ENCODE results near the gene VWDE.

The VWDE gene

DNA sequence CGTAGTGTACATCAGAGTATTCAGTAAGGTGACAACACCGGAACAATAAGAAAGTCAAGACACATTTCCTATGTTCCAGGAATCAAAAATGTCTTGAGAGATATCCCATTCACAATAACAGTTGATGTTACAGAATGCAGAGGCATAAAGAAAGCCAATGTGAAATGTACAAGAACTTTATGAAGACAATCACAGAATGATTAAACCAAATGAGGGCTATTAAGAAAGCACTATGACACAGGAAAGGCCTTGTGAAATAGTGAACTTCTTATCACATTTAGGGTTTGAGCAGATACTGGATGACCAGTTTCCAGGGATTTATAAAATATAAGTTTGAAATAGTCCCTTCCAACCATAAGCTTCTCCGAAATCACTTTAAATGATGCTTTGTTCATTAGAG is 52.7 kb downstream of the VWDE start:
- no peak overlapping the region for H3K4me3 ChIP-seq (ENCODE audit: severe bottlenecking)
- no peak overlapping the region for H3K27ac ChIP-seq (ENCODE audit: poor library complexity, severe bottlenecking)
- H3K4me1 ChIP-seq (ENCODE audit: insufficient read depth, poor library complexity, severe bottlenecking) = no peaks in the 10 kb centered on the region
- no peaks in the 10 kb centered on the region for H3K9me3 ChIP-seq (ENCODE audit: severe bottlenecking)
- TF ChIP-seq, protein P1, sequence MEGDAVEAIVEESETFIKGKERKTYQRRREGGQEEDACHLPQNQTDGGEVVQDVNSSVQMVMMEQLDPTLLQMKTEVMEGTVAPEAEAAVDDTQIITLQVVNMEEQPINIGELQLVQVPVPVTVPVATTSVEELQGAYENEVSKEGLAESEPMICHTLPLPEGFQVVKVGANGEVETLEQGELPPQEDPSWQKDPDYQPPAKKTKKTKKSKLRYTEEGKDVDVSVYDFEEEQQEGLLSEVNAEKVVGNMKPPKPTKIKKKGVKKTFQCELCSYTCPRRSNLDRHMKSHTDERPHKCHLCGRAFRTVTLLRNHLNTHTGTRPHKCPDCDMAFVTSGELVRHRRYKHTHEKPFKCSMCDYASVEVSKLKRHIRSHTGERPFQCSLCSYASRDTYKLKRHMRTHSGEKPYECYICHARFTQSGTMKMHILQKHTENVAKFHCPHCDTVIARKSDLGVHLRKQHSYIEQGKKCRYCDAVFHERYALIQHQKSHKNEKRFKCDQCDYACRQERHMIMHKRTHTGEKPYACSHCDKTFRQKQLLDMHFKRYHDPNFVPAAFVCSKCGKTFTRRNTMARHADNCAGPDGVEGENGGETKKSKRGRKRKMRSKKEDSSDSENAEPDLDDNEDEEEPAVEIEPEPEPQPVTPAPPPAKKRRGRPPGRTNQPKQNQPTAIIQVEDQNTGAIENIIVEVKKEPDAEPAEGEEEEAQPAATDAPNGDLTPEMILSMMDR (IDR thresholded peaks at IDR 0.05; ENCODE audit: poor library complexity, severe bottlenecking) = no peak
- DNase-seq (ENCODE audit: low spot score) (no peak), ATAC-seq (ENCODE audit: low read depth) (no peak)
- peaks cover 2% of the 10 kb centered on the region; the same call in 1 of the 2 replicates for H3K36me3 ChIP-seq (ENCODE audit: low read depth)
- no peaks in the 10 kb centered on the region for H3K27me3 ChIP-seq (ENCODE audit: insufficient read depth, poor library complexity, severe bottlenecking)

DNA sequence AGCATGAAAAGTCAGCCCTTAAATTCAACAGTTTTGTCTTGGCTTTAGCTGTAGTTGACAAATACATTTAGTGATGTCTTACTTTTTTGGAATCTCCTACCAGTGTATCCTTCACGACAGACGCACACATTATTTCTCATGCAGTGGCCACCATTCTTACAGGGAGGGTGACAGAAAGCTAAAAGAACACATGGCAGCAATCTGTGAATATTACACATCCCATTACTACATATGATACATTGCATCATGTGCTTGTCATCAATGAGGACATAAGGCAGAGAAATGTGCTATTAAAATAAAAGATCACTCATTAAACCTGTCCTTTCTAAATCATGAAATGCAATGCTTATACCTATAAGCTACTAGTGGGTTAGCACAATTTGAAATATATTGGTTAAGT is 66.6 kb downstream of the VWDE start:
- no peak for DNase-seq (ENCODE audit: low spot score)
- Histone ChIP-seq H3K4me1 (ENCODE audit: insufficient read depth, poor library complexity, severe bottlenecking) (no peaks in the 10 kb centered on the region), H3K36me3 (ENCODE audit: low read depth) (no peaks in the 10 kb centered on the region), H3K9me3 (ENCODE audit: severe bottlenecking) (no peaks in the 10 kb centered on the region), H3K4me3 (ENCODE audit: severe bottlenecking) (no peak overlapping the region), H3K27ac (ENCODE audit: poor library complexity, severe bottlenecking) (no peak overlapping the region), H3K27me3 (ENCODE audit: insufficient read depth, poor library complexity, severe bottlenecking) (no peaks in the 10 kb centered on the region)
- ATAC-seq (ENCODE audit: low read depth) = no peak
- TF ChIP-seq, protein P1 (IDR thresholded peaks at IDR 0.05; ENCODE audit: poor library complexity, severe bottlenecking) = no peak

DNA sequence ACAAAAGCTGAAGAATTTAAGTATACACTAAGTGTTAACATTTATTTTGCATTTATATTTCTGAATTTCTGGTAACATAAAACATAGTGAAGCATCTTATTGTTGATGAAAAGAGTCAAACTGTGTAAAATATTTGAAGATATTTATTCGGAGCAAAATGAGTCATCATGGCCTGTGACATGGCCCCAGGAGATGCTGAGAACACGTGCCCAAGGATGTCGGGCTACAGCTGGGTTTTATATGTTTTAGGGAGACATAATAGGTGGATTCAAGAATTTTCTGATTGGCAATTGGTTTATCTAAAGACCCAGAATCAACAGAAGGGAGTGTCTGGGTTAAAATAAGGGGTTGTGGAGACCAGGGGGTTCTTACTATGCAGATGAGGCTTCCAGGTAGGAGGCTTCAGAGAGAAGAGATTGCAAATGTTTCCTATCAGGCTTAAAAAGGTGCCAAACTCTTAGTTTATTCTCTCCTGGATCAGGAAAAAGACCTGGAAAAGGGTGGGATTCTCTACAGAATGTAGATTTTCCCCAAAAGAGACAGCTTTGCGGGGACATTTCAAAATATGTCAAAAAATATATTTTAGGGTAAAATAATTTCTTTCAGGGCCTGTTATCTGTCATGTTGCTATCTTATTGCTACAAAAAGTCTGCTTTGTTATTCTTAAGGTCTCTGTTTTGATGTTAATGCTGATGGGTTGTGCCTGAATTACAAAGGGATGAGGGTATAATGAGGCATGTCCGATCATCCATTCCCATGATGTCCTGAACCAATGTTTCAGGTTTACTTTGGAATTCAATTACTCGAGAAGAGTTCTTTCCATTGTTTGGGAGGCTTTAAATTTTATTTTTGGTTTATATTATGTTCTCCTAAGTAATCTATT is 74.5 kb downstream of the VWDE start:
- Histone ChIP-seq H3K36me3 (ENCODE audit: low read depth) (no peaks in the 10 kb centered on the region), H3K4me3 (ENCODE audit: severe bottlenecking) (no peak overlapping the region), H3K4me1 (ENCODE audit: insufficient read depth, poor library complexity, severe bottlenecking) (no peaks in the 10 kb centered on the region), H3K9me3 (ENCODE audit: severe bottlenecking) (no peaks in the 10 kb centered on the region), H3K27ac (ENCODE audit: poor library complexity, severe bottlenecking) (no peak overlapping the region), H3K27me3 (ENCODE audit: insufficient read depth, poor library complexity, severe bottlenecking) (no peaks in the 10 kb centered on the region)
- TF ChIP-seq, protein P1 (IDR thresholded peaks at IDR 0.05; ENCODE audit: poor library complexity, severe bottlenecking) = no peak
- ATAC-seq (ENCODE audit: low read depth) = no peak
- DNase-seq (ENCODE audit: low spot score) = no peak

DNA sequence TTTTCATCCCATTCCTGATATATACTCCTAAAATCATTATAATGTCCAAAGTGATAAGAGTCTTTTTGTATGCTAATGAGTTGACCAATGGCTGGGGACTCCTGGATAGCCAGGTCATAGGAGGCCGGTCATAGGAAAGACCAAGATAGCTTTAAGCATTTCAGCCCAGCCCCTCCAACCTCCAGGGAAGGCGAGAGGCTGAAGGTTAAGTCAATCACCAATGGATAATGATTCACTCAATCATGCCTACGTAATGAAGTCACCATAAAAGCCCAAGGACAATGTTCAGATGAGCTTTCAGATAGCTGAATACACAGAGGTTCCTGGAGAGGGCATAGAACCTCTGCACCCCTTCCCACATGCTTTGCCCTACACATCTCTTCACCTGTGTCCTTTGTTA is 75.7 kb downstream of the VWDE start:
- TF ChIP-seq, protein P1 (IDR thresholded peaks at IDR 0.05; ENCODE audit: poor library complexity, severe bottlenecking) = no peak
- no peaks in the 10 kb centered on the region for H3K27me3 ChIP-seq (ENCODE audit: insufficient read depth, poor library complexity, severe bottlenecking)

DNA sequence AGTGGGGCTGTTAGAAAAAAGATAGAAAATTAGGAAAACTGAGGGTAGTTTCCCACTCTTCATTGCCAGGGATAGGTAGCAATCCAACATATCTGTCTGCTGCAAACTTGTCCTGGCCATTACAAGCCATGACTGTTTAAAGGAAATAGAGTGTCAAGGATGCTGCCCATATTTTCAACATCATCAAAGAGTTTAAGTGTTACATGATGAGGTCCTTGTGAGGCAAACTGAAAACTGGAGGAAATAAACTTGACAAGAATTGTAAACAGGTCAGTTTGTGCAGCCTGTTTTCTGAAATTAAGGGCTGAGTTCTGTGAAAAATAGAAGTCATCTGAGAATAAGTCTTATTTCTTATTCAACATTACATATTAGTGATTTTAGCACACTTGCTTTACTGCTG is 78.0 kb downstream of the VWDE start:
- Histone ChIP-seq H3K36me3 (ENCODE audit: low read depth) (no peaks in the 10 kb centered on the region), H3K27me3 (ENCODE audit: insufficient read depth, poor library complexity, severe bottlenecking) (no peaks in the 10 kb centered on the region), H3K4me1 (ENCODE audit: insufficient read depth, poor library complexity, severe bottlenecking) (no peaks in the 10 kb centered on the region), H3K9me3 (ENCODE audit: severe bottlenecking) (no peaks in the 10 kb centered on the region), H3K4me3 (ENCODE audit: severe bottlenecking) (no peak overlapping the region), H3K27ac (ENCODE audit: poor library complexity, severe bottlenecking) (no peak overlapping the region)
- TF ChIP-seq, protein P1 (IDR thresholded peaks at IDR 0.05; ENCODE audit: poor library complexity, severe bottlenecking) = no peak
- ATAC-seq (ENCODE audit: low read depth) (no peak), DNase-seq (ENCODE audit: low spot score) (no peak)

More for the DNA sequence above, 75.7 kb downstream of the VWDE start:
- Histone ChIP-seq H3K9me3 (ENCODE audit: severe bottlenecking) (no peaks in the 10 kb centered on the region), H3K4me3 (ENCODE audit: severe bottlenecking) (no peak overlapping the region), H3K4me1 (ENCODE audit: insufficient read depth, poor library complexity, severe bottlenecking) (no peaks in the 10 kb centered on the region), H3K27ac (ENCODE audit: poor library complexity, severe bottlenecking) (no peak overlapping the region), H3K36me3 (ENCODE audit: low read depth) (no peaks in the 10 kb centered on the region)
- ATAC-seq (ENCODE audit: low read depth) = no peak
- no peak for DNase-seq (ENCODE audit: low spot score)

Measured in RWPE2 (cell line).